ENCODE measurements around the gene FOXP1. TPM values are rescaled to one million over a fixed set of nuclear protein-coding genes. Genes with fewer than 3 reads are reported as not detected.

FOXP1 gene
- polyA plus RNA-seq, 1 donor (not counting 4 experiments of a cell fraction or from before 2014, with no cell fraction given): 14.6 TPM

GRCh38 chr3:71160785-71161546, 422.6 kb downstream of the FOXP1 start:
- H3K4me1 ChIP-seq (ENCODE audit: control insufficient read depth, extremely low read depth, insufficient read depth, low read length): peaks cover 5% of the 10 kb centered on the region
- H3K36me3 ChIP-seq (ENCODE audit: control insufficient read depth in 2 of 2, extremely low read depth in 1 of 2, insufficient read depth in 2 of 2, low read length in 2 of 2): no peaks in the 10 kb centered on the region
- no peaks in the 10 kb centered on the region for H3K9me3 ChIP-seq (ENCODE audit: control insufficient read depth, low read depth, low read length)
- H3K4me2 ChIP-seq (ENCODE audit: control insufficient read depth, extremely low read depth, insufficient read depth, low read depth, low read length): no peak overlapping the region
- DNase-seq (ENCODE audit: low read depth, low spot score): no peak
- H2AFZ ChIP-seq (ENCODE audit: control insufficient read depth, low read length): no peak overlapping the region
- TF ChIP-seq EZH2 (IDR thresholded peaks at IDR 0.05; ENCODE audit: low read length) (no peak), CTCF (optimal IDR thresholded peaks at IDR 0.05 in 1 of 3, IDR thresholded peaks at IDR 0.05 in 1 of 3, conservative IDR thresholded peaks at IDR 0.05 in 1 of 3; ENCODE audit: extremely low read depth in 1 of 3, insufficient read depth in 2 of 3, low read length in 3 of 3) (no peak)
- FAIRE-seq: no peak
- no peak overlapping the region for H3K9ac ChIP-seq (ENCODE audit: control insufficient read depth, extremely low read depth, insufficient read depth, low read length)
- no peaks in the 10 kb centered on the region for H3K9me1 ChIP-seq (ENCODE audit: control insufficient read depth, extremely low read depth, insufficient read depth, low read length)
- dilution Hi-C loops (cut with MboI; ENCODE audit: extremely low pct_ligation_motif_present, low sequenced_read_pairs): no loop called here
- no peak overlapping the region for H3K4me3 ChIP-seq (ENCODE audit: control insufficient read depth in 2 of 3, extremely low read depth in 1 of 3, insufficient read depth in 2 of 3, low read depth in 1 of 3, low read length in 3 of 3)
- no peaks in the 10 kb centered on the region for H4K20me1 ChIP-seq (ENCODE audit: control insufficient read depth, extremely low read depth, insufficient read depth, low read length)
- H3K79me2 ChIP-seq (ENCODE audit: control insufficient read depth, insufficient read depth, low read length): no peaks in the 10 kb centered on the region
- H3K27me3 ChIP-seq (ENCODE audit: control insufficient read depth, extremely low read depth, insufficient read depth, low read length): no peaks in the 10 kb centered on the region
- H3K27ac ChIP-seq (ENCODE audit: control insufficient read depth, insufficient read depth, low read length): no peak overlapping the region

GRCh38 chr3:71156062-71156665, 427.4 kb downstream of the FOXP1 start:
- dilution Hi-C loops (cut with MboI; ENCODE audit: extremely low pct_ligation_motif_present, low sequenced_read_pairs): no loop called here

More at GRCh38 chr3:71156062-71156665, 427.4 kb downstream of the FOXP1 start:
- Histone ChIP-seq H3K79me2 (ENCODE audit: control insufficient read depth, insufficient read depth, low read length) (no peaks in the 10 kb centered on the region), H2AFZ (ENCODE audit: control insufficient read depth, low read length) (no peak overlapping the region), H3K9me3 (ENCODE audit: control insufficient read depth, low read depth, low read length) (no peaks in the 10 kb centered on the region), H3K36me3 (ENCODE audit: control insufficient read depth in 2 of 2, extremely low read depth in 1 of 2, insufficient read depth in 2 of 2, low read length in 2 of 2) (no peaks in the 10 kb centered on the region), H3K4me1 (ENCODE audit: control insufficient read depth, extremely low read depth, insufficient read depth, low read length) (peaks cover 5% of the 10 kb centered on the region), H3K27me3 (ENCODE audit: control insufficient read depth, extremely low read depth, insufficient read depth, low read length) (no peaks in the 10 kb centered on the region), H3K4me3 (ENCODE audit: control insufficient read depth in 2 of 3, extremely low read depth in 1 of 3, insufficient read depth in 2 of 3, low read depth in 1 of 3, low read length in 3 of 3) (no peak overlapping the region), H3K9ac (ENCODE audit: control insufficient read depth, extremely low read depth, insufficient read depth, low read length) (no peak overlapping the region), H3K4me2 (ENCODE audit: control insufficient read depth, extremely low read depth, insufficient read depth, low read depth, low read length) (no peak overlapping the region), H3K27ac (ENCODE audit: control insufficient read depth, insufficient read depth, low read length) (no peak overlapping the region), H3K9me1 (ENCODE audit: control insufficient read depth, extremely low read depth, insufficient read depth, low read length) (no peaks in the 10 kb centered on the region), H4K20me1 (ENCODE audit: control insufficient read depth, extremely low read depth, insufficient read depth, low read length) (no peaks in the 10 kb centered on the region)
- peak; percentile 23 for DNase-seq (ENCODE audit: low read depth, low spot score)
- FAIRE-seq: peak; percentile 75
- TF ChIP-seq EZH2 (IDR thresholded peaks at IDR 0.05; ENCODE audit: low read length) (no peak), CTCF (optimal IDR thresholded peaks at IDR 0.05 in 1 of 3, IDR thresholded peaks at IDR 0.05 in 1 of 3, conservative IDR thresholded peaks at IDR 0.05 in 1 of 3; ENCODE audit: extremely low read depth in 1 of 3, insufficient read depth in 2 of 3, low read length in 3 of 3) (no peak)

Measured in keratinocyte (primary cell).